Progenitor cell of endocrine pancreas (in vitro differentiated cells): ENCODE data around the gene FUT9. TPM values are rescaled to one million over a fixed set of nuclear protein-coding genes. Genes with fewer than 3 reads are reported as not detected.

ENCODE experiments used
- DNase-seq: peaks from one replicate; pipeline ENCODE4 v3.0.0; 2021; ENCODE audit warnings: low spot score; ENCODE audit not compliant: unreplicated experiment
- H3K27ac Mint-ChIP-seq: 2 replicates; pipeline ENCODE4 v1.8.0; 2021; ENCODE audit warnings: mild to moderate bottlenecking, moderate library complexity, mixed read lengths
- H3K27me3 Mint-ChIP-seq: 2 replicates; pipeline ENCODE4 v1.8.0; 2021; ENCODE audit warnings: mixed read lengths
- H3K36me3 Mint-ChIP-seq: 2 replicates; pipeline ENCODE4 v1.8.0; 2022; ENCODE audit warnings: mixed read lengths; ENCODE audit not compliant: insufficient read depth
- H3K4me1 Mint-ChIP-seq: 2 replicates; pipeline ENCODE4 v1.8.0; 2021; ENCODE audit warnings: low read depth, mixed read lengths
- H3K4me3 Mint-ChIP-seq: 2 replicates; pipeline ENCODE4 v1.8.0; 2021; ENCODE audit warnings: low read depth, mild to moderate bottlenecking, moderate library complexity, mixed read lengths
- H3K9me3 Mint-ChIP-seq: 2 replicates; pipeline ENCODE4 v1.8.0; 2021; ENCODE audit warnings: low read depth, mixed read lengths
- CTCF ChIP-seq: fragments of 200-600 bp; sonication (generic); IDR thresholded peaks from one replicate; pipeline ENCODE4 v1.5.0; 2021; ENCODE audit warnings: antibody characterized with exemption, mild to moderate bottlenecking; ENCODE audit not compliant: unreplicated experiment
- total RNA-seq: library from RNA; stranded (reverse); gene quantifications from 2 replicates; pipeline ENCODE4 v1.2.1, GENCODE V29; 2021

FUT9 gene
- total RNA-seq, 1 donor from 2014 or later, result 1.5 TPM

GRCh38 chr6:96171112-96171511 lies 155.3 kb downstream of the FUT9 start:
- TF ChIP-seq CTCF, result no peak
- no peak for DNase-seq
- H3K27me3 Mint-ChIP-seq, result no peaks in the 10 kb centered on the region
- H3K36me3 Mint-ChIP-seq, result no peaks in the 10 kb centered on the region
- H3K27ac Mint-ChIP-seq, result no peak overlapping the region
- H3K9me3 Mint-ChIP-seq, result no peaks in the 10 kb centered on the region
- no peak overlapping the region for H3K4me3 Mint-ChIP-seq
- peaks cover 3% of the 10 kb centered on the region for H3K4me1 Mint-ChIP-seq

DNA sequence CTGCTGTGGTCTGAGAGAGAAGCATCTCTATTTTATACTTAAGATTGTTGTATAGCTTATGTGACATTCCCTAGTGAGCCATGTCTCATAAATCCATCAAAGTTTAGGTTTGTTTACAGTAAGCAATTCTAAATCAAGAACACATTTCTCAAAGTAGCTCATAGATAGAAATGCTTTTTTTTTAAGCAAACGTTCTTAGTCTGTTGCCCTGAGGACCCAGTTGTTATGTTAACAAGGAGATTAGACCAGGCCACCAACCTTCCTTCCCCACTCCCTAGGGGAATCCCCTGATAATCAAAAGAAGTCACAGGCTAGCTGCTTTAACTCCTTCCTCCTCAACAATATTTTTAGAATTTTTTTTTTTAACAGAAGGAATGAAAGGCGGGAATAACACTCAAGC lies 169.0 kb downstream of the FUT9 start:
- Mint-ChIP-seq H3K4me1 (peaks cover 24% of the 10 kb centered on the region), H3K27me3 (no peaks in the 10 kb centered on the region), H3K9me3 (peaks cover 13% of the 10 kb centered on the region), H3K27ac (no peak overlapping the region), H3K36me3 (peaks cover 1% of the 10 kb centered on the region), H3K4me3 (no peak overlapping the region)
- no peak for DNase-seq
- TF ChIP-seq CTCF, result no peak

GRCh38 chr6:96186094-96186493 lies 170.3 kb downstream of the FUT9 start:
- no peak overlapping the region for H3K4me3 Mint-ChIP-seq
- H3K4me1 Mint-ChIP-seq, result peaks cover 22% of the 10 kb centered on the region
- no peak for DNase-seq
- no peak overlapping the region for H3K27ac Mint-ChIP-seq
- no peak for TF ChIP-seq CTCF
- H3K36me3 Mint-ChIP-seq, result peaks cover 1% of the 10 kb centered on the region
- H3K9me3 Mint-ChIP-seq, result peaks cover 16% of the 10 kb centered on the region
- no peaks in the 10 kb centered on the region for H3K27me3 Mint-ChIP-seq

GRCh38 chr6:96186516-96187195 lies 170.9 kb downstream of the FUT9 start:
- TF ChIP-seq CTCF, result no peak
- H3K4me1 Mint-ChIP-seq, result peaks cover 22% of the 10 kb centered on the region
- no peak overlapping the region for H3K4me3 Mint-ChIP-seq
- peaks cover 1% of the 10 kb centered on the region for H3K36me3 Mint-ChIP-seq
- peaks cover 16% of the 10 kb centered on the region for H3K9me3 Mint-ChIP-seq
- H3K27me3 Mint-ChIP-seq, result no peaks in the 10 kb centered on the region
- H3K27ac Mint-ChIP-seq, result peak overlapping the region; percentile 26
- no peak for DNase-seq

DNA sequence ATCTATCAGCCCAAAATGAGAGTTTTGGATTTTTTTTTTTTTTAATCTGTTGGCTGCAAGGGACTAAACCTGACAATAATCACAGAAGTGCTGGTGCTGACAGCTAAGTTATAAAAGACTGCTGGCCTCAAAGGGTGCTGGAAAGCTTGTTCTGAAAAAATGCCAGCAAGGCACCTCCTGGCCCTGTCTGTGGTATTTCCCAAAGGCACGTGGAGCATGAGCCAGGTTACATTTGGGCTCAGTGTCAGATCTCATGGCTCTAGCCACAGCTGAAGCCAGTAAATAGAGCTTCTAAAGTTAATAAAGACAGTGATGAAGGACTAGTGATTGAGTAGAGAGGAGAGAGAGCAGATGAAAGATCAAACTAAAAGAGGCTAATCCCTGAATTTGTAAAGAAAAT lies 178.9 kb downstream of the FUT9 start:
- Mint-ChIP-seq H3K9me3 (peaks cover 10% of the 10 kb centered on the region), H3K27ac (no peak overlapping the region), H3K4me3 (no peak overlapping the region), H3K36me3 (no peaks in the 10 kb centered on the region), H3K27me3 (no peaks in the 10 kb centered on the region), H3K4me1 (peaks cover 8% of the 10 kb centered on the region)
- no peak for TF ChIP-seq CTCF
- DNase-seq, result no peak
